HG03457 (cell line): Measurements from ENCODE around the gene NT5C3A.
"Not testable (repeated sequence)": the region's sequence is repeated elsewhere in the genome, so short reads cannot be mapped to it uniquely, and the experiment has no call there.

Source experiments
- ATAC-seq: cut with Tn5 transposase; IDR thresholded peaks from one replicate; pipeline ENCODE4 v1.9.1; 2021; ENCODE audit warnings: moderate number of reproducible peaks; ENCODE audit not compliant: unreplicated experiment

NT5C3A gene

GRCh38 chr7:32991975-32992700 is 70.4 kb downstream of the NT5C3A start:
- not testable (repeated sequence) for ATAC-seq

GRCh38 chr7:32991068-32991585 is 71.4 kb downstream of the NT5C3A start:
- ATAC-seq, result not testable (repeated sequence)

- not testable (repeated sequence) for ATAC-seq
Observed at GRCh38 chr7:32988148-32988547, 74.4 kb downstream of the NT5C3A start.

GRCh38 chr7:32979902-32980301 is 82.7 kb downstream of the NT5C3A start:
- ATAC-seq, result not testable (repeated sequence)

- ATAC-seq, result not testable (repeated sequence)
Observed at GRCh38 chr7:32979246-32979645, 83.3 kb downstream of the NT5C3A start.

GRCh38 chr7:32977159-32977558 is 85.4 kb downstream of the NT5C3A start:
- ATAC-seq, result not testable (repeated sequence)

- not testable (repeated sequence) for ATAC-seq
Observed at GRCh38 chr7:32971967-32972366, 90.6 kb downstream of the NT5C3A start.

GRCh38 chr7:32967268-32967582 is 95.4 kb downstream of the NT5C3A start:
- ATAC-seq, result not testable (repeated sequence)

GRCh38 chr7:32966489-32967267 is 95.9 kb downstream of the NT5C3A start:
- not testable (repeated sequence) for ATAC-seq

GRCh38 chr7:32964461-32965159 is 98.0 kb downstream of the NT5C3A start:
- peak; percentile 95 for ATAC-seq
